ENCODE results near the gene NOVA1.
"Not testable (repeated sequence)": the region's sequence is repeated elsewhere in the genome, so short reads cannot be mapped to it uniquely, and the experiment has no call there.

- TF ChIP-seq, protein P1, sequence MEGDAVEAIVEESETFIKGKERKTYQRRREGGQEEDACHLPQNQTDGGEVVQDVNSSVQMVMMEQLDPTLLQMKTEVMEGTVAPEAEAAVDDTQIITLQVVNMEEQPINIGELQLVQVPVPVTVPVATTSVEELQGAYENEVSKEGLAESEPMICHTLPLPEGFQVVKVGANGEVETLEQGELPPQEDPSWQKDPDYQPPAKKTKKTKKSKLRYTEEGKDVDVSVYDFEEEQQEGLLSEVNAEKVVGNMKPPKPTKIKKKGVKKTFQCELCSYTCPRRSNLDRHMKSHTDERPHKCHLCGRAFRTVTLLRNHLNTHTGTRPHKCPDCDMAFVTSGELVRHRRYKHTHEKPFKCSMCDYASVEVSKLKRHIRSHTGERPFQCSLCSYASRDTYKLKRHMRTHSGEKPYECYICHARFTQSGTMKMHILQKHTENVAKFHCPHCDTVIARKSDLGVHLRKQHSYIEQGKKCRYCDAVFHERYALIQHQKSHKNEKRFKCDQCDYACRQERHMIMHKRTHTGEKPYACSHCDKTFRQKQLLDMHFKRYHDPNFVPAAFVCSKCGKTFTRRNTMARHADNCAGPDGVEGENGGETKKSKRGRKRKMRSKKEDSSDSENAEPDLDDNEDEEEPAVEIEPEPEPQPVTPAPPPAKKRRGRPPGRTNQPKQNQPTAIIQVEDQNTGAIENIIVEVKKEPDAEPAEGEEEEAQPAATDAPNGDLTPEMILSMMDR (IDR thresholded peaks at IDR 0.05), result not testable (repeated sequence)
- not testable (repeated sequence) for TF ChIP-seq POLR2A (IDR thresholded peaks at IDR 0.05)
Observed at GRCh38 chr14:26634946-26635345, 37.1 kb upstream of the NOVA1 start.

Data from vagina (tissue), 2 donors.